ENCODE data around the gene CCDC88C.
A peak's percentile ranks its signal among the peaks of the same experiment; 100 is the strongest.
"Not testable (repeated sequence)": the region's sequence is repeated elsewhere in the genome, so short reads cannot be mapped to it uniquely, and the experiment has no call there.

Gene CCDC88C

GRCh38 chr14:91417120-91417982 lies at the start of gene CCDC88C:
TSS of gene CCDC88C (minus strand) at chr14:91417820. CDS start at chr14:91417690, 130 bp downstream.
- DNase-seq: peak; percentile 59

DNA sequence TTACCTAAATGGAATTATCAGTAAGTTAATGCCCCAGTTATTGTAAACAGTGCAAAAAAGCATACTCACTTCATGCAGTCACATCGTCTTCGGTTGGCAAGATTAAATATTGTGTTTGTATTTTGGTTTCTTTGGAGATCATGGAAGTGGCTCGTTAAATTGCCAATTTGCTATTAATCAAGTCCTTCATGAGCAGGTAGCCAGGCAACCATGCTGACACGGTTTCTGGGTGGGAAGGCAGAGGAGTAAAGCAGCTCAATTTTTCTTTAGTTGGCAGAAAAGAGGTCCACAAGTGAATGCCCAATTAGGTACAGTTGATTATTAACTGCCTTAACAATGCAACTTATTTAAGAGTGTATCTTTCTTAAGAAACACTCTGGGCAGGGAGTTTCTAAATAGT lies 48.6 kb upstream of the CCDC88C start:
- DNase-seq: no peak

GRCh38 chr14:91464615-91465205 lies 47.1 kb upstream of the CCDC88C start:
- no peak for DNase-seq

GRCh38 chr14:91458612-91459011 lies 41.0 kb upstream of the CCDC88C start:
- no peak for DNase-seq

DNA sequence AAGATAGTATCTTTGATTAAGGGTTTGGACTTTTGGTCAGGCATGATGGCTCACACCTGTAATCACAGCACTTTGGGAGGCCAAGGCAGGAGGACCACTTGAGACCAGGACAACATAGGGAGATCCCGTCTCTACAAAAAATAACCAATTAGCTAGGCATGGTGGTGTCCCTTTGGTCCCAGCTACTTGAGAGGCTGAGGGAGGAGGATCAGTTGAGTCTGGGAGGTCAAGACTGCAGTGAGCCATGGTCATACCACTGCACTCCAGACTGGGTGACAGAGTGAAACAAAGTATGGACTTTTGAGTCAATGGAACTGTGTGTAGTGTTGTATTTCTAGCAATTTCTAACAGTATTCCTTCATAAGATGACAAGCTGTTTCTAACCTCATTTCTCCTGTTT lies 38.7 kb upstream of the CCDC88C start:
- DNase-seq: no peak

- no peak for DNase-seq
Measured at GRCh38 chr14:91454580-91454979, 37.0 kb upstream of the CCDC88C start.

DNA sequence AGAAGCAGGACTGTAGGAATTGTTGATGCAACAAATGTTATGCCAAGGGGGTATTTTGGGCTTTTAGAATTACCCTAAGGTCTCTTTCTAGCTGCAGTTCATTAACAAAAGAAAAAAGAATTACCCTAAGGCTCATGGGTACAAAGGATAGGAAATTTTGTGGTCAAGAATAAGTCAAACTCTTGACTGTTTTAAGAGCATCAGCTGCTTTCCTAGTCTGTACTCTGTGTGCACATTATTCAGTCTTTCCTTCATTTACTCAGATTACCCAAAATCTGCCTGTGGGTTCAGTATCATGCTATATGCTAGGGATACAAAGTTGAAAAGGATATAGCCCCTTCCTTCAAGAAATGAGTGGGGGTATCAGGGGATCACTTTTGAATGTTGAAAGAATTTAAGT lies 36.5 kb upstream of the CCDC88C start:
- DNase-seq: no peak

DNA sequence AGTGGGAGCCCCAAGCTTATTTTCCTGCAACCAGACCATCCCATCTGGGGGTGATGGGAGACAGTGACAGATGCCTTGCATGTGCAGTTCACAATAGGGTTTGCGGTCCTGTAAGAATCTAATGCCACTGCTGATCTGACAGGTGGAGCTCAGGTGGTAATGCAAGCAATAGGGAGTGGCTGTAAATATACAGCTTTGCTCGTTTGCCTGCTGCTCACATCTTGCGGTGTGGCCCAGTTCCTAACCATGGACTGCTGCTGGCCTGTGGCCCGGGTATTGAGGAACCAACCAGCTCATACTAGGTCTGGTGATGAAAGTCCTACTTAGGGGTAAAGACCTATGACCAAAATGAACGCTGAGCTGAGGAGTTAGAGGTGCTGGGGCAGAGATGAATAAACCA lies 36.1 kb upstream of the CCDC88C start:
- DNase-seq: no peak

DNA sequence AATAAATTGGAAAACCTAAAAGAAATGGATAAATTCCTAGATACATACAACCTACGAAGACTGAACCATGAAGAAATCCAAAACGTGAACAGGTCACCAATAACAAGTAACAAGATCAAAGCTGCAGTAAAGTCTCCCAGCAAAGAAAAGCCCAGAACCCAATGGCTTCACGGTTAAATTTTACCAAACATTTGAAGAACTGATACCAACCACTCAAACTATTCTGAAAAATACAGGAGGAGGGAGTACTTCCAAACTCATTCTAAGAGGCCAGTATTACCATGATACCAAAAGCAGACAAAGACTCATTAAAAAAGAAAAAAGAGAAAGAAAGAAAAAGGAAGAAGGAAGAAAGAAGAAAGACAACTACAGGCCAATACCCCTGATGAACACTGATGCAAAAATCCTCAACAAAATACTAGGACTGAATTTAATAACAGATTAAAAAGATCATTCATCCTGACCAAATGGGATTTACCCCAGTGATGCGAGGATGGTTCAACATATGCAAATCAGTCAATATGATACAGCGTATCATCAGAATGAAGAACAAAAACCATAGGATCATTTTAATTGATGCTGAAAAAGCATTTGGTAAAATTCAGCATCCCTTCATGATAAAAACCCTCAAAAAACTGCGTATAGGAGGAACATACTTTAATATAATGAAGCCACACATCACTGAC lies 26.9 kb upstream of the CCDC88C start:
- no peak for DNase-seq

DNA sequence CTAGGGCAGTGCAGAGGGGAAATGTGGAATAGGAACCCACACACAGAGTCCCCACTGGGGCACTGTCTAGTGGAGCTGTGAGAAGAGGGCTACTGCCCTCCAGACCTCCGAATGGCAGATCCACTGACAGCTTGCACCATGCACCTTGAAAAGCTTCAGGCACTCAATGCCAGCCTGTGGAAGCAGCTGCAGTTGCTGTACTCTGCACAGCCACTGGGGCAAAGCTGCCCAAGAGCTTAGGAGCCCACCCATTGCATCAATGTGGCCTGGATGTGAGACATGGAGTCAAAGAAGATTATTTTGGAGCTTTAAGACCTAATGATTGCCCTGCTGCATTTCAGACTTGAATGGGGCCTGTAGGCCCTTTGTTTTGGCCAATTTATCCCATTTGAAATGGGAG lies 21.7 kb upstream of the CCDC88C start:
- DNase-seq: no peak

DNA sequence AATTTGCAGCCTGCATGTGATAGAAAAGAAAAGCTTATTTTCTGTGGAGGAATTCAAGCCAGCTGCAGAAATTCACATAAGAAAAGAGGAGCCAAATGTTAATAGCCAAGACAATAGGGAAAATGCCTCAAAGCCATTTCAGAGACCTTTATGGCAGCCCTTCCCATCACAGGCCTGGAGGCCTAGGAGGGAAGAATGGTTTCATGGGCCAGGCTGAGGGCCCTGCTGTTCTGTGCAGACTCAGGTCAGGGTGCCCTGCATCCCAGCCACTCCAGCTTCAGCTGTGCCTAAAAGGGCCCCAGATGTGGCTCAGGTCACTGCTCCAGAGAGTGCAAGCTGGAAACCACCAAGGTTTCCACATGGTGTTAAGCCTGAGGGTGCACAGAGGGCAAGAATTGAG lies 21.2 kb upstream of the CCDC88C start:
- no peak for DNase-seq

- not testable (repeated sequence) for DNase-seq
Measured at GRCh38 chr14:91436266-91436665, 18.6 kb upstream of the CCDC88C start.

- DNase-seq: no peak
Measured at GRCh38 chr14:91429385-91429784, 11.8 kb upstream of the CCDC88C start.

DNA sequence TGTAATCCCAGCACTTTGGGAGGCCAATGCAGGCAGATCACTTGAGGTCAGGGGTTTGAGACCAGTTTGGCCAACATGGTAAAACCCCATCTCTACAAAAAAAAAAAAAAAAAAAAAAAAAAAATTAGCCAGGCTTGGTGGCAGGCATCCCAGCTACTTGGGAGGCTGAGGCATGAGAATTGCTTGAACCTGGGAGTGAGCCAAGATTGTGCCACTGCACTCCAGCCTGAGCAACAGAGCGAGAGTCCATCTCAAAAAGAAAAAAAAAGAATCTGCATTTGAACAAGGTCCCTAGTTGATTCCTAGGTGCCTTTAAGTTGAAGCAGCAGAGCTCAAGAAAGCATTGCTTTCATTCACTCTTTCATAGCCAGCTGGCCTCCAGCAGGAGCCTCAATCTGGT lies 11.3 kb upstream of the CCDC88C start:
- not testable (repeated sequence) for DNase-seq

DNA sequence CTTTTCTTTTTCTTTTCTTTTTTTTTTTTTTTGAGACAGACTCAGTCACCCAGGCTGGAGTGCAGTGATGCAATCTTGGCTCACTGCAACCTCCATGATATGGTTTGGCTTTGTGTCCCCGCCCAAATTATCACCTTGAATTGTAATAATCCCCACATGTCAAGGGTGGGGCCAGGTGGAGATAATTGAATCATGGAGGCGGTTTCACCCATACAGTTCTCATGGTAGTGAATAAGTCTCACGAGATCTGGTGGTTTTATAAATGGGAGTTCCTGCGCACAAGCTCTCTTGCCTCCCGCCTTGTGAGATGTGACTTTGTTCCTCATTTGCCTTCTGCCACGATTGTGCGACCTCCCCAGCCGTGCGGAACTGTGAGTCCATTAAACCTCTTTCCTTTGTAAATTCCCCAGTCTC lies 7.9 kb upstream of the CCDC88C start:
- DNase-seq: not testable (repeated sequence)

DNA sequence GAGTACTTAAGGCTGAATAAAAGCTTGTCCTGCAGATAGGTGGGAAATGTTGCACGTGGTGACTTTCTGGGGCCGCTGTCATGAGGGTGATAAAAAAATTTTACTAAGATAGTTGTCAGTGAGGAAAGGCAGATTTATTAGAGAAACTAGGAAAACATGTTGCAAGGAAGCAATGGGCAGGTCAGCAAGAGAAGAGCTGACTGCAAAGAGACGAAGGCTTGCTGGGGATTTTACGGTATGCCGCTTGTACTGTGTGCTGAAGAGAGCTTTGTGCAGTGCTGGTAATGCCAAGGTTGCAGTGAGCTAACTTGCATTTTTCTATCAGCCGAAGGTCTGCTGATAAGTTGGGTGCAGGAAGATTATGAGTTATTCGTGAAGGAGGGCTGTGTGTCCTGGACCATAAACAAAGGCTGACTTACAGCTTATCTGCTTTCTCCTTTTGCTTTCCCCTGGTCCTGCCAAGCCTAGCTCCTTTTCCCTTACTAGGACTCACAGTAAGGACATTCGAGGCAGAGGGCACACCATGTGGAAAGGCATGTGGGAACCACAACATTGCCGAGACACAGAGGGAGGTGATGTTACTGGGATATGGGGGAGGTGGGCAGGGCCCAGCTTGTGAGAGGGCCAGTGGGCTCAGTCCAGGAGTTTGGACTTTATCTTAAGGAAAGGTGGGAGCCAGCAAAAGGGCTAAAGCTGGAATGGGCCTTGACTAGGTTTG lies 7.4 kb upstream of the CCDC88C start:
- no peak for DNase-seq

- no peak for DNase-seq
Measured at GRCh38 chr14:91420686-91421085, 3.1 kb upstream of the CCDC88C start.

DNA sequence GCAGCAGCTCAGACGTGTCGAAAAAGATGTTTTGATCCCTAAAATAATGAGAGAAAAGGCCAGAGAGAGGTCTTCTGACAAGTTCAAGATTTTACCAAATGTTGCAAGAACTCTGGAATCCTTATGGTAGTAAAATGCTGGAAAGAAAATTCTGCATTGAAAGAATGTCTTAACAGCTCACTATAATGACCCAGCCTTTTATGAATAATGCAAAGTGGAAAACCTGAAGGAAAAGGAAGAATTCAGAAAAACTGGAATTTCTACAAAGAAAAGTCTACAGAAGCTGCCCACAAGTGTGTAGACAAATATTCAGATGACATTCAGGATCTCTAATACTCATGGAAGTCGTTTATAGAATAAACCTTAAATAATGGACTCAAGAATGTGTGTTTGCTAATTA lies 1.8 kb upstream of the CCDC88C start:
- no peak for DNase-seq

- no peak for DNase-seq
Measured at GRCh38 chr14:91419044-91419397, 1.4 kb upstream of the CCDC88C start.

- peak; percentile 63 for DNase-seq
Measured at GRCh38 chr14:91418387-91419043, 895 bp upstream of the CCDC88C start.

DNA sequence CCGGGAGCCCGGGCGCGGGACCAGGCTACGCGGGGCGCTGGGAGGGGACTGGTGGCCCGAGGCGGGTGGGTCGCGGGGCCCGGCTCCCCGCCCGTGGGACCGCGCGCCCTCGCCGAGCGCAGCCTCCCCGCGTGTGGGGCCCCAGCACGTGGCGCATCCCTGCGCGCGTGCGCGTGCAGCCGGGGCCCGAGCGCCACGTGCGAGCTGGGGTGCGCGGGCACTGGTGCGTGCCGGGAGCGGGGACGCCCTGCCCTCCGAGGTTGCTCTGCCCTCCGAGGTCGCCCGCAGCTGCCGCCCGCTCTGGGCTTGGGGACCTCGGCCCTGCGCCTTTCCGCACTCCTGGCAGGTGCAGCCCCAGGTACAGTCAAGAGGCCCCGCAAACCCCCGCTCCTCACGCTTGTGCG lies 365 bp upstream of the CCDC88C start:
- DNase-seq: peak; percentile 55

- DNase-seq: peak; percentile 24
Measured at GRCh38 chr14:91416744-91417119, 888 bp downstream of the CCDC88C start.
